GM21360 (cell line): ENCODE data around the gene RBM34.
"Not testable (repeated sequence)": the region's sequence is repeated elsewhere in the genome, so short reads cannot be mapped to it uniquely, and the experiment has no call there.

Source experiments
- ATAC-seq: cut with Tn5 transposase; IDR thresholded peaks from one replicate; pipeline ENCODE4 v1.9.1; 2021; ENCODE audit warnings: mild to moderate bottlenecking, moderate library complexity; ENCODE audit not compliant: unreplicated experiment

Gene RBM34

DNA sequence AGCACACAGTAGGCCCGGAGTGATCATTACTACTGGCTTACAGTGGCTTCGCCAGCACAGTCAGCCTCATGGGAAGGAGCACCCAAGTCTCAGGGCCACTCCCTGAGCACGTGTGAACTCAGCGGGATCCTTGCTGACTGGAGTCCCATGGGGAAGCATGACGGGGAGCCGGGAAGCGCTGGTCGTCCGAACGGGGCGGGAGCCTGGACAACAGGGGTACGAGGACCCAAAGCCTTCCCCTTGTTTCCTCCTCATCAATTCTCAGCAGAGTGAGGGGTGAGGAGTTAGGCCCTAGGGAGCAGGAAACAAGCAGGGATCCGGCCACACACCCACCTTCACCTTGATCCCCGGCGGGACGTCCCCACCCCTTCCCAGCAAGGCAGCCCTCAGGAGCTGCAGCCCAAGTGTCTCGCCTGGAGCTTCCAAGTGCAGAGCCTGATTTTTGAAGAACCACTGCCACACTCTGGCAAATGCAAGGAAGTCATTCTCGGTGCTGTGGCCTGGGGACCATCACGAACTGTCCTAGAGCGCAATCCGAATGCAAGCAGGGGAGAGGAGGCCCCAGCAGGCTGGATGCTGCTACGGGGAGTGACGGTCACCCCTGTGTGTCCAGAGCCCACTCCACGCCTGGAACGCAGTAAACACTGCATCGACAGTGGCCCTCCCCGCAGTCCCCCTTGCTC, 67.9 kb downstream of the RBM34 start:
- no peak for ATAC-seq

- not testable (repeated sequence) for ATAC-seq
Measured at GRCh38 chr1:235092415-235092814, 68.6 kb downstream of the RBM34 start.

GRCh38 chr1:235092045-235092406, 69.0 kb downstream of the RBM34 start:
- not testable (repeated sequence) for ATAC-seq

DNA sequence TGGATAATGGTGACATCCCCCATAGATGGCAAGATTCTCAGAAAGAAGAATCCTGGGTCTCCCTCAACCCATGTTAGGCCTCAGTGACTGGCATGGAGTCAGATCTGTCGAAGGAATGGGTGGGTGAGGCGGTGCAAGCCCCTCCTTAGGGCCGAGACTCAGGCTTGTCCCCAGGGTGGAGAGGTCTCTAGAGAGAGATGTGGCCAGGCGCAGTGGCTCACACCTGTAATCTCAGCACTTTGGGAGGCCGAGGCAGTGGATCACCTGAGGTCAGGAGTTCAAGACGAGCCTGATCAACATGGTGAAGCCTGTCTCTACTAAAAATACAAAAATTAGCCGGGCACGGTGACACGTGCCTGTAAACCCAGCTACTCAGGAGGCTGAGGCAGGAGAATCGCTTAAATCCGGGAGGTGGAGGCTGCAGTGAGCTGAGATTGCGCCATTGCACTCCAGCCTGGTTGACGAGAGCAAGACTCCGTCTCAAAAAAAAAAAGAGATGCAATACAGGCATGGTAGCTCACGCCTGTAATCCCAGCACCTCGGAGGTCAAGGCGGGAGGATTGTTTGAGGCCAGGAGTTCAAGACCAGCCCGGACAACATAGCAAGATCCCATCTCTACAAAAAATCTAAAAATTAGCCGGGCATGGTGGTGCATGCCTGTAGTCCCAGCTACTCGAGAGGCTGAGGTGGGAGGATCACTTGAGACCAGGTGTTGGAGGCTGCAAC, 69.6 kb downstream of the RBM34 start:
- not testable (repeated sequence) for ATAC-seq

DNA sequence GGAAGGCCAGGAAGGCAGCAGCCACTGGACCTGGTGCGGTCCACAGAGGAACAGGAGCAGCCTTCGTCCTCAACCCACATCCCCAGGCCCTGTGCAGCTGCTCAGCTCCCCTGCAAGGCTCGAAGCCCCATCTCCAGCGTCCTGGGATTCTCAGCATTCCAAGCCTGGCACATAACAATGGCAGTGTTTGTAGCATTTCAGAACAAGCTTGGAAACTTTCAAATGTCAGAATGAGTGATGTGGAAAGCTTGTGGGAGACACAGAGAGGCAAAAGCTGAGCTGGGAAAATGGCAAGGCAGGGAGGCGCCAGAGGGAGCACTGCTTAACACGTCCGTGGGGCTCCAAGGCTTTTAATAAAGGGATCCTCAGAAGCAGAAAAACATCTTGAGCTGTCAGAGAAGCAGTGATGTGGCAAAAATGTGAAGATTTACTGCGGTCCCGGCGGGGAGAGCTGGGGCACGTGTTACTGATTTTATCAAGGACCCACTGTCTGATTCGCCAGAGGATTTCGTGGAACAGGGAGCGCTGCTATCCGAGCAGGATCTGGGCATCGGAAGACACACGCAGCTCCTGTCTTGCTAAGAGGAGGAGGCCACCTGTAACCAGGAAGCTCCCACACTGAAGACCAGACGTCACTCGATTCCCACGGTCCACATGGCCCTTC, 70.5 kb downstream of the RBM34 start:
- ATAC-seq = no peak

DNA sequence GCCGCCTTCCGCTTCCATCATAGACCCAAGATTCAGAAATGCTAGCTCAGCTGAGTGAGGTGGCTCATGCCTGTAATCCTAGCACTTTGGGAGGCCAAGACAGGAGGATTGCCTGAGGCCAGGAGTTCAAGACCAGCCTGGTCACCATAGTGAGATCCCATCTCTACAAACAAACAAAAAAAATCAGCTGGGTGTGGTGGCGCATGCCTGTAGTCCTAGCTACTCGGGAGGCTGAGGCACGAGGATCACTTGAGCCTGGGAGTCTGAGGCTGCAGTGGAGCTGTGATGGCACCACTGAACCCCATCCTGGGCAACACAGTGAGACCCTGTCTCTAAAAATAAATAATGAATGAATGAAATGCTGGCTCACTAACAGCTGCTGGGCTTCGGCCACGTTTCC, 72.1 kb downstream of the RBM34 start:
- no peak for ATAC-seq

DNA sequence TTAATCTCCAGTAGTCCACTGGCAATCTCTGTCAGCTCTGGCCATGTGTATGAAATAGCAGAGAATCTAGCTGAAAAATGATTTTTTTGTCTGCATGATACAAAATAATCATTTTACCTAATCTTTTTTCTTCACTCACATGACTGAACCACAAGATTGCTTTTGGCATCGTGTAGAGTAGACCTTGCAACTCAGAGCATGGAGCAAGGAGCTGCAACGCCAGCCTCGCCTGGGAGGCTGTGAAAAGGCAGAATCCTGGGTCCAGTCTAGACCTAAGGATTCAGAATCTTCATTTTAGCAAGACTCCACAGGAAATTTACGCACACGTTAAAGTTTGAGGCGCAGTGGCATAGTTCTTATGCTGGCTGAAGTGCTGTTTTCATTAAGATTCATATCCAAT, 72.6 kb downstream of the RBM34 start:
- ATAC-seq = no peak

- ATAC-seq = no peak
Measured at GRCh38 chr1:235087906-235088305, 73.1 kb downstream of the RBM34 start.

- ATAC-seq = not testable (repeated sequence)
Measured at GRCh38 chr1:235085411-235086117, 75.5 kb downstream of the RBM34 start.
